Testis (tissue), 3 donors: ENCODE measurements around the gene IGF1R. TPM values are rescaled to one million over a fixed set of nuclear protein-coding genes. Genes with fewer than 3 reads are reported as not detected.
A peak's percentile ranks its signal among the peaks of the same experiment; 100 is the strongest.

Experiments
- DNase-seq: peaks from one replicate; pipeline ENCODE4 v3.0.0-alpha.2; 2019
- H3K27ac ChIP-seq, 2 donors: fragments of 200-600 bp; sonication (generic); one replicate each; pipeline ENCODE4 v1.5.1; 2019
- H3K27me3 ChIP-seq: fragments of 200-600 bp; sonication (generic); one replicate; pipeline ENCODE4 v1.5.1; 2019
- H3K36me3 ChIP-seq: fragments of 200-600 bp; sonication (generic); one replicate; pipeline ENCODE4 v1.5.1; 2017; ENCODE audit warnings: low read depth; ENCODE audit errors: missing control alignments
- H3K4me1 ChIP-seq: fragments of 200-600 bp; sonication (generic); one replicate; pipeline ENCODE4 v1.5.1; 2019
- H3K4me3 ChIP-seq, 2 donors: fragments of 200-600 bp; sonication (generic); one replicate each; pipeline ENCODE4 v1.5.1; 2017 to 2019
- H3K9me3 ChIP-seq: fragments of 200-600 bp; sonication (generic); one replicate; pipeline ENCODE4 v1.5.1; 2017
- CTCF ChIP-seq, 3 experiments: fragments of 450-650 bp in 2 of 3; fragments of 200-600 bp in 1 of 3; sonication (generic) in 1 of 3; IDR thresholded peaks; one replicate each; pipeline ENCODE4 v1.5.1; 2016 to 2019; ENCODE audit warnings: antibody characterized with exemption in 3 of 3, mild to moderate bottlenecking in 2 of 3, moderate library complexity in 1 of 3
- POLR2A ChIP-seq: fragments of 450-650 bp; IDR thresholded peaks from one replicate; pipeline ENCODE4 v1.6.1; 2017; ENCODE audit warnings: antibody characterized with exemption, mild to moderate bottlenecking, moderate library complexity
- WGBS, 2 donors: methylation state at CpG; one replicate each; pipeline ENCODE4 v1.1.5; 2018; 5-methylcytosine and 5-hydroxymethylcytosine counted together
- intact Hi-C: fragments of 100-400 bp; cut with DNase I; formaldehyde crosslinking; loops from one replicate; pipeline ENCODE4 v1.15.1; 2023; ENCODE audit warnings: low total_unique reads
- polyA plus RNA-seq: library from polyadenylated mRNA; stranded (reverse); fragments of 350-450 nt; fragmentation: Illumina TruSeq; extraction: RNeasy Lipid Tissue Mini Kit (QIAGEN cat#74804); gene quantifications from one replicate; pipeline ENCODE4 v1.2.3, GENCODE V29; 2014; ENCODE audit warnings: low read depth, low replicate concordance; ENCODE audit not compliant: insufficient read depth
- total RNA-seq, 2 donors: library from RNA; depleted of rRNA; stranded (reverse); fragments of >200 nt; gene quantifications; one replicate each; pipeline ENCODE4 v1.2.3, GENCODE V29; 2016

IGF1R gene
- total and polyA plus RNA-seq, 3 donors from 2014 or later, result 25.8 to 172 (median 157) TPM

GRCh38 chr15:98876451-98877369, 228.4 kb downstream of the IGF1R start:
- WGBS, 2 donors, result 52 to 58% methylated on average over 5 of the region's 5 CpGs
- no peaks in the 10 kb centered on the region for H3K9me3 ChIP-seq
- TF ChIP-seq POLR2A (no peak), CTCF (IDR thresholded peaks at IDR 0.05) (no peak)
- no peak for DNase-seq
- peaks cover 47% of the 10 kb centered on the region for H3K4me1 ChIP-seq
- H3K4me3 ChIP-seq, result no peak overlapping the region
- H3K27me3 ChIP-seq, result no peaks in the 10 kb centered on the region
- H3K27ac ChIP-seq, result peak overlapping the region; percentile 3 to 67
- intact Hi-C loops, result no loop called here
- no peaks in the 10 kb centered on the region for H3K36me3 ChIP-seq

GRCh38 chr15:98878172-98878571, 229.8 kb downstream of the IGF1R start:
- Histone ChIP-seq H3K9me3 (no peaks in the 10 kb centered on the region), H3K27ac (peak overlapping the region; percentile 7 to 11), H3K27me3 (no peaks in the 10 kb centered on the region), H3K4me3 (no peak overlapping the region), H3K36me3 (no peaks in the 10 kb centered on the region), H3K4me1 (peaks cover 53% of the 10 kb centered on the region)
- 73 to 88% methylated on average over 3 of the region's 3 CpGs for WGBS, 2 donors
- intact Hi-C loops, result no loop called here
- TF ChIP-seq POLR2A (no peak), CTCF (IDR thresholded peaks at IDR 0.05) (no peak)
- DNase-seq, result no peak

GRCh38 chr15:98878862-98879261, 230.5 kb downstream of the IGF1R start:
- 43 to 57% methylated on average over 14 of the region's 14 CpGs for whole genome bisulfite sequencing, 2 donors
- peaks cover 48% of the 10 kb centered on the region for H3K4me1 ChIP-seq
- H3K27ac ChIP-seq, result peak overlapping the region in 1 of 2 donors; percentile 7
- no peaks in the 10 kb centered on the region for H3K27me3 ChIP-seq
- TF ChIP-seq CTCF (IDR thresholded peaks at IDR 0.05) (no peak), POLR2A (no peak)
- peak; percentile 58 for DNase-seq
- intact Hi-C loops, result no loop called here
- H3K9me3 ChIP-seq, result no peaks in the 10 kb centered on the region
- no peaks in the 10 kb centered on the region for H3K36me3 ChIP-seq
- H3K4me3 ChIP-seq, result no peak overlapping the region

- no peak overlapping the region for H3K4me3 ChIP-seq
- peaks cover 27% of the 10 kb centered on the region for H3K4me1 ChIP-seq
- no peak overlapping the region for H3K27ac ChIP-seq
- no peaks in the 10 kb centered on the region for H3K27me3 ChIP-seq
- H3K9me3 ChIP-seq, result no peaks in the 10 kb centered on the region
- intact Hi-C loops, result loop anchor here (5.0 kb wide), 1 partner anchor 65 kb away; no protein-coding TSS in a partner anchor
- TF ChIP-seq POLR2A (no peak), CTCF (IDR thresholded peaks at IDR 0.05) (peak; percentile 35 to 60 (median 60))
- 78 to 79% methylated on average over 14 of the region's 14 CpGs for WGBS, 2 donors
- no peak for DNase-seq
- no peaks in the 10 kb centered on the region for H3K36me3 ChIP-seq
These were observed 233.5 kb downstream of the IGF1R start for GRCh38 chr15:98881526-98882520.
